Midbrain (tissue), 1 donor: ENCODE results near the gene USP47.

Source experiments
- DNase-seq: peaks from one replicate; lab custom pipeline; 2025; lab: John Stamatoyannopoulos, UW

USP47 gene

DNA sequence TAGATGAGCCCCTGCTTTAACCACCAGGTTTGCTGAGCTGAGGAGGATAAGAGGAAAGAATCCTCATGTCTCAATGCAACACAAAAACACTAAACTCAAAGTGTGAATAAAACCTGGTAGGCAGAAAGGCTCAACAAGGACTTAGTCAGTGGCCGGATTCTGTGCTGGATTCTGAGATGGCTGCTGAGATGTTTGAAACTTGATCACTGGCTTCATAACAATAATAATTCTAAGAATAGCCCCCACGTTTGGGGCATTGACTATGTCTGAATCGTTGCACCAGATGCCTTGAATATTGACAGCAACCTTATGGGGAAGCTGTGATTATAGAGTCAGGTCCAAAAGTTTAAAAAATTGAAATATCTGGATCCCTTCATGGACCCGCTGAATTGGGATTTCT lies 162.0 kb downstream of the USP47 start:
- DNase-seq: no peak

DNA sequence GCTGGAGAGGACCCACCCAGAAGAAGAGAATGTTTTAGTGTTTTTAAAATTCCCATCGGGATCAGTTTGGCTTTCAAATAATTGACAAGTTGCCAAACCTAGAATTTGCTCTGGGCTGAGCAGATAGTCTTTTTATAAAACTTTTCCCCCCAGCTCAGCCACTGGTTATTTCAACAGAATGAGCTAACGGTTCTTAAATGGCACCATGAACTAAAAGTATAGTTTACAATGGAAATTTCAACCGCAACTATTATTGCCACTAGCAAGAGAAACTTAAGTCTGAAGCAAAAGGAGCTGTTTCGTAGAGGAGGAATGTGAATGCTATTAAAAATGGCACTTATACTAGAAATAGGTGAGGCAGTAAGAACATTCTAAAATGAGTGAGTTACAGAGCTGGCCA lies 163.3 kb downstream of the USP47 start:
- DNase-seq: no peak

DNA sequence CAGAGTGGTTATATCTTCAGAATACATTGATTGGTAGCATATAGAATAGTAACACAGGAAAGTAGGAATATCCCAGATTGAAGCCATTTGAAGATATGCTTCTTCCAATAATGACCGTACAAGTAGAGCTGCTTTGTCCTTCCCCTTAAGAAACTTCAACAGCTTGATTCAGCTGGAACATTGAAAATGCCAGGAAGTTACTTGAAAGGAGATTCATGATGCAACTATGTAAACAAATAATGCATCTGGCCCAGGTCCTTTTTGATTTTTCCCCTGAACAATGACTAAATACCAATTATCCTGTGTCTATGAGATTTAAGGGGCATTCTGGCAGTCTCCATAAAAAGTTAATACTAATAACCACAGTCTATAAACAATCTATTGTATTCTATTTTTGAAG lies 163.7 kb downstream of the USP47 start:
- DNase-seq: no peak

DNA sequence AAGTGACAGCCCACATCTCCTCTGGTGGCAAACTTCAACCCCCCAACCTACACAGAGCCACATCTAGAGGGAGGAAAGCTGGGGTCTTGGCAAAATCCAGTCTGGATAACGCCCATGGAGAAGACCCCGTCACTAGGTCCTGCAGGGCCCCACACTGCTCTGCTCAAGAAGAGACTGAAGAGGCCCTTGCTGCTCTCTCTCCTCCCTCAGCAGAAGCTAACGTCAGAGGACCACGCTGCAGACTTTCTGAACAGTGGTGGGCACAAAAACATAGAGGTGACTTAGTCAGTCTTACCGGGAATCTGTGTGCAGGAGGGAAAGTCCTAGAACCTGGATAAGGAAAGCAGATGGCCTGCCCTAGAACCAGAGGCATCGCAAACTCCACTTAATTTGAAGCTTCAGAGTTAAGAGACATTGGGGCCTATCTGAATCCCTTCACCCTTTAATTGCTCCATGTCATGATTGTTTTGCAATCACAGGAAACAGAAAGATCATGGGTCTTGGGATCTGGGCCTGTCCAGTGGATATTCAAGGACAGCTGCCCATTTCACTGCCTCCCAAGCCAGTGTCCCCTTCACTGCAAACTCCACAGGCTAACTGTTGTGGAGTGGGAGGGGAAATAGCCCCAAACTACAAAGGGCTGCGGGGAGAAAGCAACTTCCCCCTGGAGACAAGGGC lies 164.9 kb downstream of the USP47 start:
- no peak for DNase-seq

DNA sequence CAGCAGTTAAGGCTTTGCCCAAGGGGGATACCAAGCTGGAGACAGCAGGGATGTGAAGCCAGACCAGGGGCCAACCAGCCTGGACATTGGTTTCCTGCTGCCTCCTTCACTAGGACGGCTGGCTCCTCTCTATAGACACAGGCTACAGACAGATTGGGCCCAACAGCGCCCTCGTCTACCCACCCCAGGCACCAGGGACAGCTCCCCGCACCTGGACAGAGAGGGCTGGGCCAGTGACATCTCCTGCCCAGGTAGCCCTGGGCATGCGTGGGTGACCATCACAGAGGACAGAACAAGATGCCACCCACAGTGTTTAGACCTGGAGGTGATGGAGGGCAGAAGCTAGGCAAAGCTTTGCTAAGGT lies 165.4 kb downstream of the USP47 start:
- DNase-seq: no peak

DNA sequence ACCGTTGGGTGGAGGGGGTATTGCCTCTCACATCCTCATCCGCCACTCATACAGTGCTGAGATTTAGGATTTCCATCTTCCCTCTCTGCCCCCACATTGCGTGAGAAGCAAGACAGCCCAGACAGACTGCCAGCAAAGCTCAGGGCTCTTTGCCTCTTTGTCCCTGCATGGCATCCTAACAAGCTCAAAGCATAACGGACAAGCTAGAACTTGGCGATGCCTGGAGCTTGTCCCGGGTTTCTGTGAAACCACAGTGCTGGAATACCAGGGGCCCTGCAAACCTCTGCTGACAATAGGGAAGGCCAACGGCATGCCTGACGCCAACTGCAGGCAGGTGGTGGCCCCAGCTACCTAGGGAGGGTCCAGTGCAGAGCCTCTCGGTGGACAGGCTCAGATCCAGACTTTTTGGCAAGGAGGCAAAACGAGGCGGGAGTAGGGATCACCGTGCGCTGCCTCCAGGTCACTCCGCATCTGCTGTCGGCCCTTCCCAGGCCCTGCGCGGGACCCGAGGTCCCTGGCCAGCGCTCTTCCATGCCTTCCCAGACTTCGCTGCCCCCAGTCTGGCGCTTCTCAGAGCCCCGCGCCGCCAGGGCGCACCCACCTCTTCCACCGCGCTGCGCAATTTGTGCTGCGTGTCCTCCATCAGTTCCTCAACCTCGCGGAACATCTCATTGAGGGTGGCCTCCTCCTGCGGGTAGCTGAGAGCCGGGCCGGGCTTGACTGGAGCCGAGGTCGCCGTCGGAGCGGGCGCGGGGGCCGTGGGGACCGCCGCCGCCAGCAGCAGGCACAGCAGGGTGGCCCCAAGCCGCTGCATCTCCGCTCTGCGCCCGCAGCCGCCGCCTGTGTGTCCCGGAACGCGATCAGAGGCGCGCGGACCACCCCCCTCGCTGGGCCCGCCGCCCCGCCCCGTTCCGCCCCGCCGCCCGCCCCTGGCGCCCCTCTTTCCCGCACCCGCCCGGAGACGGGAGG lies 166.3 kb downstream of the USP47 start, which contains the start of gene DKK3:
TSS of gene DKK3 (minus strand) at position 858 of the 969 bp plus-strand sequence. CDS start at position 814, 44 bp downstream.
- peak; percentile 42 for DNase-seq
